NCI-H1694 treated with DMSO at 0.1 percent for 48 hours (cell line): ENCODE measurements around the gene PCDHGA6.
"Not testable (repeated sequence)": the region's sequence is repeated elsewhere in the genome, so short reads cannot be mapped to it uniquely, and the experiment has no call there.

ENCODE experiments used
- DNase-seq: peaks from one replicate; lab custom pipeline; 2025; lab: John Stamatoyannopoulos, UW

The PCDHGA6 gene

GRCh38 chr5:141373673-141374317 is at the start of gene PCDHGA6:
Gene PCDHGA6 (plus strand): TSS chr5:141373891. CDS start chr5:141374084, 193 bp downstream.
- DNase-seq, result no peak

- no peak for DNase-seq
Measured at GRCh38 chr5:141326088-141326854, 47.4 kb upstream of the PCDHGA6 start.

DNA sequence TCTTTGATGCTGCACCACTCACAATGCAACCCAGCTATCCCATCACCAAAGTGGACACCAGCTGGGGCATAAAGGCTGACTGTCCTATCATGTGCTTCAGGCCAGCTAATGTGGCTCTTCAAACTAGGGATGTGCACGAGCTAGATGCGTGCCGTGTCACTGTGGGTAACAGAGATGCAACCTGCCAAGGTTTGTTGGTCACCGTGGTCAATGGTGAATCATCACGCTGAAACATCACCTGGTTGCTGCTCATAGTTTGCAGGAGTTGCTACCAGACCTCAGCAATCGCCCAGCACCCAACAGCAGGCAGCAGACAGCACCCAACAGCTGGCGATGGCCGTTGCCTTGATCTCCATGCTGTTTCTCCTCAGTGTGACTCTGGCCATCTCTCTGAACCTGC is 45.5 kb upstream of the PCDHGA6 start:
- no peak for DNase-seq

GRCh38 chr5:141330299-141331080 is 43.2 kb upstream of the PCDHGA6 start, which contains the start of gene PCDHGA1:
Gene PCDHGA1 (plus strand): TSS chr5:141330514.
- peak; percentile 16 for DNase-seq

- DNase-seq, result not testable (repeated sequence)
Measured at GRCh38 chr5:141332571-141332970, 41.1 kb upstream of the PCDHGA6 start.

GRCh38 chr5:141338538-141339306 is 35.0 kb upstream of the PCDHGA6 start, which contains the start of gene PCDHGA2:
Gene PCDHGA2 (plus strand): TSS chr5:141338760.
- DNase-seq, result no peak

GRCh38 chr5:141340781-141341354 is 32.8 kb upstream of the PCDHGA6 start:
- not testable (repeated sequence) for DNase-seq

DNA sequence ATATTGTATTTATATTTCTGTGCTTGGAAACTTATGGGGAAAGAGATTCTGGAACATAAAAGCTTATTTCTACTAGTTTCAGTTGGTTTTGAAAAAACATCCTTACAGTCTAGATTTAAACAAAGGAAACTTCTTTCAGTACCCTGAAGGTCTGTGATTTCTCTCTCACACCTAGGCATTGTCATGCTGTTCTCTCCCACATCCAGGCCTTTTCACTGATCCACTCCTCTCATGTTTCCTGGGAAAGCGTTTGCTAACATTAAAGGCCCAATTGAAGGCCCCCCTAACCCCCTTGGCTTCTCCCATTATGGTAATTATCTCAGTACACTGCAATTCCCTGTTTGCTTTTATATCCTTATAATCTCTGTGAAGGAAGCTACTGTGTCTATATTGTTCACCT is 30.9 kb upstream of the PCDHGA6 start:
- DNase-seq, result no peak

DNA sequence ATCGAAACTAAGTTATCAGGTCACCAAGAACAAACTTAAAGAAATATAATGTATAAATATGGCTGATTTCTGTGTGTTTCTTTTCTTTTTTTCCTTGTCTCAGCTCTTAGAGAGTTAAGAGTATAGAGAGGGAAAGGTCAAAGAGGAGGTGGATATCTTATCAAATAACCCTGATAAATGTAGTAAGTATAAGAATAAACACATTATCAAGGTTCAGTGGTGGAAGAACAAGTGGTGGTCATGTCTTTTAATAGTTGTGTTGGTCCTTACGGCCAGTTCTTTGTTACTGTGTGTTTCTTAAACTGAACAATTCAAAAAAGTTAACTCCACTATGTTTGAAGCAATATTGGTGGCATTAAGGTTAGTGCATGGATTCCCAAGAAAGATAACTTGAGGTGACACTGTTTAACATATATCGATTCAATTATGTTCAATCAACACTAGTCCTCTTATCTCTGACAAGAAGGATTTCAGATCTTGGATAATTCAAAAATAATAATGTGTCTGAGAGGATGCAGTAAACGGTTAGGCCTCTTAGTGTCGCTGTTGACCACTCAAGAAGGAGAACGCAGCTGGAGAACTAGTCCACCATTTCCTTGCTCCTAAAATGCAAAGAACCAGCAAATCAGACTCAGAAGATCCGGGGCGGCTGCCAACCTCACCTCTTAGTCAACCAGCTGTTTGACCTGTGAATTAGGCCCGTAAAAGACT is 30.3 kb upstream of the PCDHGA6 start, which contains the start of gene PCDHGA3:
Gene PCDHGA3 (plus strand): TSS at position 588 of the 711 bp plus-strand sequence. CDS start 205 bp downstream, outside the sequence.
- no peak for DNase-seq

DNA sequence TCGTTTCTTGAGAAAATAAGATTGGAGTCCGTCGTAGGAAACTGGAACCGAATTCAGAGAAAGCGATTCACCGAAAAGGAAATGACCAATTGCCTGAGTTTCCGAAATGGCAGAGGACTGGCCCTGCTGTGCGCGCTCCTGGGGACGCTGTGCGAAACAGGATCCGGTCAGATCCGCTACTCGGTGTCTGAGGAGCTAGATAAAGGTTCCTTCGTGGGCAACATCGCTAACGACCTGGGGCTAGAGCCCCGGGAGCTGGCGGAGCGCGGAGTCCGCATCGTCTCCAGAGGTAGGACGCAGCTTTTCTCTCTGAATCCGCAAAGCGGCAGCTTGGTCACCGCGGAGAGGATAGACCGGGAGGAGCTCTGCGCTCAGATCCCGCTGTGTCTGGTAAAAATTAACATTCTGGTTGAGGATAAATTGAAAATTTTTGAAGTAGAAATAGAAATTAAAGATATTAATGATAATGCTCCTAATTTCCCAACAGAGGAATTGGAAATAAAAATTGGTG is 29.7 kb upstream of the PCDHGA6 start:
- no peak for DNase-seq

GRCh38 chr5:141345327-141345726 is 28.4 kb upstream of the PCDHGA6 start:
- DNase-seq, result no peak

DNA sequence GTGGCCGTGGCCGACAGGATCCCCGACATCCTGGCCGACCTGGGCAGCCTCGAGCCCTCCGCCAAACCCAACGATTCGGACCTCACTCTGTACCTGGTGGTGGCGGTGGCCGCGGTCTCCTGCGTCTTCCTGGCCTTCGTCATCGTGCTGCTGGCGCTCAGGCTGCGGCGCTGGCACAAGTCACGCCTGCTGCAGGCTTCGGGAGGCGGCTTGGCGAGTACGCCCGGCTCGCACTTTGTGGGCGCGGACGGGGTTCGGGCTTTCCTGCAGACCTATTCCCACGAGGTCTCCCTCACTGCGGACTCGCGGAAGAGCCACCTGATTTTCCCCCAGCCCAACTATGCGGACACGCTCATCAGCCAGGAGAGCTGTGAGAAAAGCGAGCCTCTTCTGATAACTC is 27.7 kb upstream of the PCDHGA6 start:
- not testable (repeated sequence) for DNase-seq

DNA sequence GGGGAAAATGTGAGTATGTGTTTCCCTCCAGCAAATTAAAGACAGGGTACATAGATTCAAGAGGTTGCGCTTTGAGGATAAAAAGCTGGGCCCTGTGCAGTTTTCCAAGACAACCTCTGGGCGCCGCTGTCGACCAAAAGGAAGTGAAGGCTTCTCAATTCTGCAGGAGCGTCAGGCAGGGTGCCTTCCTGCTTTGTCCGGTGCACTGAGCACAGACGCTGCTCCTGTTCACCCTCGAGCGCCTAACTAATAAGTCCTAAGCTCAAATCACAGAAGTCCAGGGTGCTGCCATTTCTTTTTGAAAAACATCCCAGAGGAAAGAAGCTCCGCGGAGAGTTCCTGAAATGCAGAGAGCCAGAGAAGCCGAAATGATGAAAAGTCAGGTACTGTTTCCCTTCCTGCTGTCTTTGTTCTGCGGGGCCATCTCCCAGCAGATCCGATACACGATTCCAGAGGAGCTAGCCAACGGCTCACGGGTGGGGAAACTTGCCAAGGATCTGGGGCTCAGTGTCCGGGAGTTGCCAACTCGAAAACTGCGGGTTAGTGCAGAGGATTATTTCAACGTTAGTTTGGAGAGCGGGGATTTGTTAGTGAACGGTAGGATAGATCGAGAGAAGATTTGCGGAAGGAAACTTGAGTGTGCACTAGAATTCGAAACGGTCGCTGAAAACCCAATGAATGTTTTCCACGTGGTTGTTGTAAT is 23.6 kb upstream of the PCDHGA6 start, which contains the start of gene PCDHGB1:
Gene PCDHGB1 (plus strand): TSS at position 183 of the 703 bp plus-strand sequence. CDS start 162 bp downstream, at position 345.
- peak; percentile 41 for DNase-seq

DNA sequence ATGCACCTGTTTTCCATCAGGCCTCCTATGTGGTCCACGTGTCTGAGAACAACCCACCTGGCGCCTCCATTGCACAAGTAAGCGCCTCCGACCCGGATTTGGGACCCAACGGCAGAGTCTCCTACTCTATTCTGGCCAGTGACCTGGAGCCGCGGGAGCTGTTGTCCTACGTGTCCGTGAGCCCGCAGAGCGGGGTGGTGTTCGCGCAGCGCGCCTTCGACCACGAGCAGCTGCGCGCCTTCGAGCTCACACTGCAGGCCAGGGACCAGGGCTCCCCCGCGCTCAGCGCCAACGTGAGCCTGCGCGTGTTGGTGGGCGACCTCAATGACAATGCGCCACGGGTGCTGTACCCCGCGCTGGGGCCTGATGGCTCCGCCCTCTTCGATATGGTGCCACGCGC is 22.1 kb upstream of the PCDHGA6 start:
- DNase-seq, result no peak

DNA sequence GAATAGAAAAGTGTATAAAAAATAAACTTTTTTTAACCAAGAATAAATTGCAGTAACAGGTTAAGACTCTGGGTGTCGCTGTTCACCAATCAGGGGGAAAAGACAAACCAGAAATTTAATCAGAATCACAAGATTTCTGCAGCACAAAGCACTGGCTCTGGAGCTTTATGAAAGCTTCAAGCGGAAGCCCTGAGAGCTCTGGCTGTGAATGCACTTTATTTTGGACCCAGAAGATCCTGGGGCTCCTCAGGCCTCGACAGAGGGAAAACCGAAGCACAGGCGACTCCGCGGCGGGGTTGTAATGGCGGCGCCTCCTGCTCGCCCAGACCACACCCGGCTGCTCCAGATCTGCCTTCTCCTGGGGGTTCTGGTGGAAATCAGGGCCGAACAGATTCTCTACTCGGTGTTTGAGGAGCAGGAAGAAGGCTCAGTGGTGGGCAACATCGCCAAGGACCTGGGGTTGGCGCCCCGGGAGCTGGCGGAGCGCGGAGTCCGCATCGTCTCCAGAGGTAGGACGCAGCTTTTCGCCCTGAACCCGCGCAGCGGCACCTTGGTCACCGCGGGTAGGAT is 18.7 kb upstream of the PCDHGA6 start, which contains the start of gene PCDHGA4:
Gene PCDHGA4 (plus strand): TSS at position 122 of the 570 bp plus-strand sequence. CDS start 87 bp downstream, at position 209.
- DNase-seq, result no peak

DNA sequence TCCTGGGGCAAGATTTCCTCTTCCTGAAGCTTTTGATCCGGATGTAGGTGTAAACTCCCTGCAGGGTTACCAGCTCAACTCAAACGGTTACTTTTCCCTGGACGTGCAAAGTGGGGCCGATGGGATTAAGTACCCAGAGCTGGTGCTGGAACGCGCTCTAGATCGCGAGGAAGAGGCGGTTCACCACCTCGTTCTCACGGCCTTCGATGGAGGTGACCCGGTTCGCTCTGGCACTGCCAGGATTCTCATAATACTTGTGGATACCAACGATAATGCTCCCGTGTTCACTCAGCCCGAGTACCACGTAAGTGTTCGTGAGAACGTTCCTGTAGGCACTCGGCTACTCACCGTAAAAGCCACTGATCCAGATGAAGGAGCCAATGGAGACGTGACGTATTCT is 18.1 kb upstream of the PCDHGA6 start:
- no peak for DNase-seq

GRCh38 chr5:141356133-141356532 is 17.6 kb upstream of the PCDHGA6 start:
- no peak for DNase-seq

DNA sequence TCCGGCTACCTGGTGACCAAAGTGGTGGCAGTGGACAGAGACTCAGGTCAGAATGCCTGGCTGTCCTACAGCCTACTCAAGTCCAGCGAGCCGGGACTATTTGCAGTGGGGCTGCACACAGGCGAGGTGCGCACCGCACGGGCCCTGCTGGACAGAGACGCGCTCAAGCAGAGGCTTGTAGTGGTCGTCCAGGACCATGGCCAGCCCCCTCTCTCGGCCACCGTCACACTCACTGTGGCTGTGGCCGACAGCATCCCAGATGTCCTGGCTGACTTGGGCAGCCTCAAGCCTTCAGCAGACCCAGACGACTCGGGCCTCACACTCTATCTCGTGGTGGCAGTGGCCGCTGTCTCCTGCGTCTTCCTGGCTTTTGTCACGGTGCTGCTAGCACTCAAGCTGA is 16.7 kb upstream of the PCDHGA6 start:
- DNase-seq, result no peak

DNA sequence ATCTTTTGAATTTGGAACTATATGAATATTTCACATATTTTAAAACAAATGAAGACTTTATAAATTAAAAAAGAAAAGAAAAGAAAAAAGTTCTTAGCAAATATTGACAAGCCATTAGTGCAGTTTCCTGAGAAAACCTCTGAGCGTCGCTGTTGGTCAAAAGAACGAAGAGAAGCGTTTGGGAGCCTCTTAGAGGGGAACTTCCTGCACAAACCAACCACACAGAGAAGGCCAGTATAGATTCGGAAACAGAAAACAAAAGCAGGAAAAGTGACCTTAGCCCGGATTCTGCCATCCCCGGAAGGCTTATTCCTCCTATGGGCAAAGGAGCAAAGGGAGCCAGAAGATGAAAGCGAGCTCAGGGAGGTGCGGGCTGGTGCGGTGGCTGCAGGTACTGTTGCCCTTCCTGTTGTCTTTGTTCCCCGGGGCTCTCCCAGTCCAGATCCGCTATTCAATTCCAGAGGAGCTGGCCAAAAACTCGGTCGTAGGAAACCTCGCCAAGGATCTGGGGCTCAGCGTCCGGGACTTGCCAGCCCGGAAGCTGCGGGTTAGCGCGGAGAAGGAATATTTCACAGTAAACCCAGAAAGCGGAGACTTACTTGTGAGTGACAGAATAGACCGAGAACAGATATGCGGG is 13.8 kb upstream of the PCDHGA6 start, which contains the start of gene PCDHGB2:
Gene PCDHGB2 (plus strand): TSS at position 205 of the 637 bp plus-strand sequence. CDS start 142 bp downstream, at position 347.
- peak; percentile 32 for DNase-seq
